Measurements from ENCODE around the gene DAP. TPM values are rescaled to one million over a fixed set of nuclear protein-coding genes. Genes with fewer than 3 reads are reported as not detected.

DAP gene
- total and polyA plus RNA-seq, 5 donors, result 43.2 to 77.0 (median 55.8) TPM

Other genes with a start within 250 kb of the DAP start
- 1 to 10 TPM; 2.2 to 2.7 (median 2.4) TPM for gene ANKRD33B, start 197.2 kb downstream of the DAP start, total RNA-seq
- 1.3 TPM for gene ANKRD33B, start 197.2 kb downstream of the DAP start, polyA plus RNA-seq